Esophagus muscularis mucosa (tissue), 4 donors: ENCODE measurements around the gene THSD4. TPM values are rescaled to one million over a fixed set of nuclear protein-coding genes. Genes with fewer than 3 reads are reported as not detected.
A peak's percentile ranks its signal among the peaks of the same experiment; 100 is the strongest.

Source experiments
- DNase-seq: peaks from one replicate; pipeline ENCODE4 v3.0.0-alpha.2; 2017; ENCODE audit errors: extremely low spot score
- H3K27ac ChIP-seq, 4 donors: fragments of 200-600 bp; sonication (generic); replicated peaks in 1 of 4; 1 replicate in 3 of 4; 2 replicates in 1 of 4; pipeline ENCODE4 v1.5.1; 2016 to 2019; ENCODE audit warnings: mild to moderate bottlenecking in 1 of 4
- H3K27me3 ChIP-seq, 4 donors: fragments of 200-600 bp; sonication (generic); one replicate each; pipeline versions ENCODE4 v1.5.1 to v1.6.0; 2016 to 2019
- H3K36me3 ChIP-seq, 4 donors: fragments of 200-600 bp; sonication (generic); one replicate each; pipeline ENCODE4 v1.5.1; 2016 to 2019
- H3K4me1 ChIP-seq, 4 donors: fragments of 200-600 bp; sonication (generic); one replicate each; pipeline ENCODE4 v1.5.1; 2016 to 2019
- H3K4me3 ChIP-seq, 4 donors: fragments of 200-600 bp; sonication (generic); 1 replicate in 2 of 4; 2 replicates in 2 of 4; pipeline ENCODE4 v1.5.1; 2016 to 2019; ENCODE audit warnings: mild to moderate bottlenecking in 4 of 4, moderate library complexity in 1 of 4
- H3K9me3 ChIP-seq, 4 donors: fragments of 200-600 bp; sonication (generic); 1 replicate in 3 of 4; 2 replicates in 1 of 4; pipeline ENCODE4 v1.5.1; 2016 to 2019
- CTCF ChIP-seq, 3 experiments: fragments of 200-600 bp in 2 of 3; fragments of 450-650 bp in 1 of 3; sonication (generic) in 2 of 3; IDR thresholded peaks; one replicate each; pipeline ENCODE4 v1.5.1; 2017 to 2019; ENCODE audit warnings: antibody characterized with exemption in 3 of 3, mild to moderate bottlenecking in 2 of 3, moderate library complexity in 1 of 3
- EP300 ChIP-seq: sonication (generic); formaldehyde crosslinking; IDR thresholded peaks from one replicate; pipeline ENCODE4 v1.6.1; 2017; ENCODE audit warnings: antibody characterized with exemption
- POLR2A ChIP-seq: fragments of 450-650 bp; IDR thresholded peaks from one replicate; pipeline ENCODE4 v1.6.1; 2017; ENCODE audit warnings: antibody characterized with exemption, moderate library complexity, mild to moderate bottlenecking, low read depth
- POLR2AphosphoS5 ChIP-seq, 2 donors: sonication (generic); formaldehyde crosslinking; IDR thresholded peaks; one replicate each; pipeline ENCODE4 v1.6.1; 2017; ENCODE audit warnings: antibody characterized with exemption in 2 of 2
- WGBS: methylation state at CpG from one replicate; pipeline ENCODE4 v1.1.5; 2018; 5-methylcytosine and 5-hydroxymethylcytosine counted together
- intact Hi-C: fragments of 100-400 bp; cut with DNase I; formaldehyde crosslinking; loops from one replicate; pipeline ENCODE4 v1.15.1; 2023
- total RNA-seq, 4 donors: library from RNA; depleted of rRNA; stranded (reverse); fragments of >200 nt; gene quantifications; one replicate each; pipeline versions ENCODE4 v1.1.0 to v1.2.1, GENCODE V29; 2016

The THSD4 gene
- total RNA-seq, 4 donors from 2014 or later, result 3.2 to 6.6 (median 5.6) TPM

- H3K9me3 ChIP-seq, result peaks cover 0 to 17% (median 14%) of the 10 kb centered on the region in 4 donors
- intact Hi-C loops, result no loop called here
- no peak for TF ChIP-seq POLR2A
- TF ChIP-seq EP300, result no peak
- no peak for TF ChIP-seq POLR2AphosphoS5 (IDR thresholded peaks at IDR 0.05)
- no peak overlapping the region for H3K4me3 ChIP-seq
- peaks cover 11 to 16% (median 13%) of the 10 kb centered on the region in 4 donors for H3K4me1 ChIP-seq
- DNase-seq, result peak; percentile 72
- no peak overlapping the region for H3K27ac ChIP-seq
- H3K36me3 ChIP-seq, result no peaks in the 10 kb centered on the region
- H3K27me3 ChIP-seq, result no peaks in the 10 kb centered on the region
Observed at GRCh38 chr15:71588746-71589145, 473.5 kb downstream of the THSD4 start.

- 95% methylated on average over 3 of the region's 3 CpGs for WGBS
- Histone ChIP-seq H3K27ac (no peak overlapping the region), H3K4me1 (peaks cover 12 to 23% (median 17%) of the 10 kb centered on the region in 4 donors), H3K4me3 (no peak overlapping the region), H3K27me3 (no peaks in the 10 kb centered on the region), H3K36me3 (no peaks in the 10 kb centered on the region), H3K9me3 (peaks cover 0 to 5% (median 2%) of the 10 kb centered on the region in 4 donors)
- DNase-seq, result peak; percentile 64
- intact Hi-C loops, result no loop called here
- TF ChIP-seq POLR2AphosphoS5 (IDR thresholded peaks at IDR 0.05) (no peak), POLR2A (no peak), CTCF (IDR thresholded peaks at IDR 0.05) (peak in 1 of 3 experiments; percentile 17), EP300 (no peak)
Observed at GRCh38 chr15:71591057-71591456, 475.8 kb downstream of the THSD4 start.

GRCh38 chr15:71592203-71592602 lies 476.9 kb downstream of the THSD4 start:
- TF ChIP-seq EP300 (no peak), POLR2AphosphoS5 (IDR thresholded peaks at IDR 0.05) (no peak), CTCF (IDR thresholded peaks at IDR 0.05) (no peak), POLR2A (no peak)
- intact Hi-C loops, result no loop called here
- peaks cover 24 to 34% (median 28%) of the 10 kb centered on the region in 4 donors for H3K4me1 ChIP-seq

GRCh38 chr15:71595846-71596553 lies 480.7 kb downstream of the THSD4 start:
- Histone ChIP-seq H3K4me1 (peaks cover 44 to 56% (median 52%) of the 10 kb centered on the region in 4 donors), H3K36me3 (no peaks in the 10 kb centered on the region), H3K9me3 (no peaks in the 10 kb centered on the region), H3K27ac (peak overlapping the region; percentile 53 to 77 (median 71)), H3K27me3 (no peaks in the 10 kb centered on the region), H3K4me3 (no peak overlapping the region)
- TF ChIP-seq CTCF (IDR thresholded peaks at IDR 0.05) (no peak), EP300 (no peak), POLR2AphosphoS5 (IDR thresholded peaks at IDR 0.05) (no peak)
- intact Hi-C loops, result no loop called here
- 94% methylated on average over 6 of the region's 6 CpGs for WGBS
- no peak for DNase-seq

More at GRCh38 chr15:71592203-71592602, 476.9 kb downstream of the THSD4 start:
- H3K27ac ChIP-seq, result peak overlapping the region; percentile 18 to 64 (median 45)
- no peak overlapping the region for H3K4me3 ChIP-seq
- DNase-seq, result peak; percentile 75
- H3K36me3 ChIP-seq, result no peaks in the 10 kb centered on the region
- H3K27me3 ChIP-seq, result no peaks in the 10 kb centered on the region
- H3K9me3 ChIP-seq, result no peaks in the 10 kb centered on the region
- WGBS, result 63% methylated on average over 6 of the region's 6 CpGs

GRCh38 chr15:71596672-71597071 lies 481.4 kb downstream of the THSD4 start:
- Histone ChIP-seq H3K9me3 (no peaks in the 10 kb centered on the region), H3K4me1 (peaks cover 51 to 58% (median 55%) of the 10 kb centered on the region in 4 donors), H3K36me3 (no peaks in the 10 kb centered on the region), H3K27ac (peak overlapping the region; percentile 53 to 77 (median 71)), H3K27me3 (no peaks in the 10 kb centered on the region), H3K4me3 (no peak overlapping the region)
- intact Hi-C loops, result no loop called here
- TF ChIP-seq EP300, result no peak
- TF ChIP-seq CTCF (IDR thresholded peaks at IDR 0.05), result peak in 1 of 3 experiments; percentile 5
- TF ChIP-seq POLR2AphosphoS5 (IDR thresholded peaks at IDR 0.05), result peak; percentile 57 to 77
- 37% methylated on average over 4 of the region's 4 CpGs for WGBS
- DNase-seq, result peak; percentile 93
